Endometrium (tissue), 2 donors: Measurements from ENCODE around the gene CMC1.
"Not testable (repeated sequence)": the region's sequence is repeated elsewhere in the genome, so short reads cannot be mapped to it uniquely, and the experiment has no call there.

Experiments used
- FAIRE-seq: peaks from 2 replicates; lab custom pipeline; 2012; peaks lifted over from hg19 to GRCh38; lab: Jason Lieb, UNC
- donor health status: control.
- donor health status: control.

Gene CMC1

GRCh38 chr3:28244491-28244890 lies 3.1 kb downstream of the CMC1 start:
- FAIRE-seq, result no peak

- FAIRE-seq, result no peak
Observed at GRCh38 chr3:28247286-28247685, 5.9 kb downstream of the CMC1 start.

- FAIRE-seq, result no peak
Observed at GRCh38 chr3:28250999-28251398, 9.6 kb downstream of the CMC1 start.

- no peak for FAIRE-seq
Observed at GRCh38 chr3:28252001-28252431, 10.6 kb downstream of the CMC1 start.

- FAIRE-seq, result no peak
Observed at GRCh38 chr3:28253040-28253715, 11.8 kb downstream of the CMC1 start.

- FAIRE-seq, result no peak
Observed at GRCh38 chr3:28262001-28262400, 20.6 kb downstream of the CMC1 start.

- no peak for FAIRE-seq
Observed at GRCh38 chr3:28265641-28266040, 24.2 kb downstream of the CMC1 start.

GRCh38 chr3:28267984-28268849 lies 26.8 kb downstream of the CMC1 start:
- no peak for FAIRE-seq

GRCh38 chr3:28268989-28269388 lies 27.6 kb downstream of the CMC1 start:
- no peak for FAIRE-seq

- not testable (repeated sequence) for FAIRE-seq
Observed at GRCh38 chr3:28269884-28270283, 28.5 kb downstream of the CMC1 start.

- no peak for FAIRE-seq
Observed at GRCh38 chr3:28273837-28274236, 32.4 kb downstream of the CMC1 start.

- FAIRE-seq, result no peak
Observed at GRCh38 chr3:28278918-28279317, 37.5 kb downstream of the CMC1 start.

GRCh38 chr3:28279770-28280169 lies 38.4 kb downstream of the CMC1 start:
- FAIRE-seq, result peak; percentile 18

- no peak for FAIRE-seq
Observed at GRCh38 chr3:28280781-28281180, 39.4 kb downstream of the CMC1 start.

GRCh38 chr3:28286595-28286994 lies 45.2 kb downstream of the CMC1 start:
- FAIRE-seq, result peak; percentile 88

GRCh38 chr3:28287046-28287445 lies 45.6 kb downstream of the CMC1 start:
- no peak for FAIRE-seq

GRCh38 chr3:28290863-28291300 lies 49.5 kb downstream of the CMC1 start:
- FAIRE-seq, result no peak

GRCh38 chr3:28291577-28291976 lies 50.2 kb downstream of the CMC1 start:
- no peak for FAIRE-seq

- FAIRE-seq, result no peak
Observed at GRCh38 chr3:28292622-28293021, 51.2 kb downstream of the CMC1 start.

- no peak for FAIRE-seq
Observed at GRCh38 chr3:28294667-28295413, 53.4 kb downstream of the CMC1 start.

- FAIRE-seq, result no peak
Observed at GRCh38 chr3:28295898-28296490, 54.6 kb downstream of the CMC1 start.

- no peak for FAIRE-seq
Observed at GRCh38 chr3:28299705-28300104, 58.3 kb downstream of the CMC1 start.
